Smooth muscle cell of bladder (primary cell): ENCODE results near the gene PCDH19. TPM values are rescaled to one million over a fixed set of nuclear protein-coding genes. Genes with fewer than 3 reads are reported as not detected.

Source experiments
- total RNA-seq: library from RNA; depleted of rRNA; stranded (reverse); fragments of >200 nt; gene quantifications from 2 replicates; pipeline ENCODE4 v1.2.3, GENCODE V29; 2014

PCDH19 gene, protein sequence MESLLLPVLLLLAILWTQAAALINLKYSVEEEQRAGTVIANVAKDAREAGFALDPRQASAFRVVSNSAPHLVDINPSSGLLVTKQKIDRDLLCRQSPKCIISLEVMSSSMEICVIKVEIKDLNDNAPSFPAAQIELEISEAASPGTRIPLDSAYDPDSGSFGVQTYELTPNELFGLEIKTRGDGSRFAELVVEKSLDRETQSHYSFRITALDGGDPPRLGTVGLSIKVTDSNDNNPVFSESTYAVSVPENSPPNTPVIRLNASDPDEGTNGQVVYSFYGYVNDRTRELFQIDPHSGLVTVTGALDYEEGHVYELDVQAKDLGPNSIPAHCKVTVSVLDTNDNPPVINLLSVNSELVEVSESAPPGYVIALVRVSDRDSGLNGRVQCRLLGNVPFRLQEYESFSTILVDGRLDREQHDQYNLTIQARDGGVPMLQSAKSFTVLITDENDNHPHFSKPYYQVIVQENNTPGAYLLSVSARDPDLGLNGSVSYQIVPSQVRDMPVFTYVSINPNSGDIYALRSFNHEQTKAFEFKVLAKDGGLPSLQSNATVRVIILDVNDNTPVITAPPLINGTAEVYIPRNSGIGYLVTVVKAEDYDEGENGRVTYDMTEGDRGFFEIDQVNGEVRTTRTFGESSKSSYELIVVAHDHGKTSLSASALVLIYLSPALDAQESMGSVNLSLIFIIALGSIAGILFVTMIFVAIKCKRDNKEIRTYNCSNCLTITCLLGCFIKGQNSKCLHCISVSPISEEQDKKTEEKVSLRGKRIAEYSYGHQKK (N-terminal part only)
- total RNA-seq: under 0.01 TPM in 2 replicates

DNA sequence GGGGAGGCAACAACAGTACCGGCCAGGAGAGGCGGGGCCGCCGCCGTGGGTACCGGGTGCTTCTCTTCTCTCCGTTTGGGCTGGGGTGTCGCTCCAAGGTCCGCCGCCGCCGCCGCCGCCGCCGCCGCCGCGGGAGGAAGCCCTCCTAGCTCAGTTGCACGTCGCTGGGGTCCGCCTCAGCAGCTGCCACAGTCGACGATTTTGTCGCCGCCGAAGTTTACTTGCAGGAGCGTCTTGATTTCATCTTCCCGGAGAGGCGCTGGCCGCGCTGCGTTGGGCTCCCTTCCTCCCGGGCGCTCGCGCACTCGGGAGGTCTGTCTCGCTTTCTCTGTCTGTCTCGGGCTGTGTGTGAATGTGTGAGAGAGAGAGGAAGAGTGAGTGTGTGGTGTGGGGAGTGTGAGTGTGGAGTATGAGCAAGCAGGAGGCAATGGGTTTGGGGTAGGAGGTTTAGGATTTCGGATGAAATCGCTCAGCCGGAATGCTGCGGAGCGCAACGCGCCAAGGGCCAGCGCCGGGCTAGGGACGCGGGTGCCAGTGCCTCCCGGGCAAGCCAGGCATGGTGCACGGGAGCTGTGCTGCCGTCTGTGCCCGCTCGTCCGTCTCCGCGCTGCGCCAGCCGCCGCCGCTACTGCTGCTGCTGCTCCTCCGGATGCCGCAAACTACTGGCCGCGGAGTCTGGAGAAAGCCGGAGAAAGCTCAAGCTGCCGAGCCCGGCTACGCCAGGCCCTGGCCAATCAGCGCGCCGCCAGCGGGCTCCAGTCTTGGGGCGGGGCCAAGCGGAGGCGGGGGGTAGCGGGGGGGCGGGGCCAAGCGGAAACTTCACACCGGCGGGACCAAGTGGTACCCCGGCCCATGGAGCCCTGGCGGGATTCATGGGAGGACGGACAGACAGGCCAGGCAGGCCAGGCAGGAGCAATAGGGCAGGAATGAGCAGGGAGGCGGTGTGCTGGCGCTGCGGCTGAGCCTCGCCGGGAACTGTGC is at the start of gene PCDH19:
PCDH19 (minus strand) TSS at position 664 of the 981 bp plus-strand sequence. CDS start 1,676 bp downstream, outside the sequence.

Other genes with a start within 250 kb of the PCDH19 start
- not detected in 2 replicates for gene TNMD, start 174.7 kb upstream of the PCDH19 start, total RNA-seq
- 25.9 and 30.0 TPM in 2 replicates for gene TSPAN6, start 226.5 kb upstream of the PCDH19 start, total RNA-seq
- 29.2 and 32.7 TPM in 2 replicates for gene SRPX2, start 233.9 kb upstream of the PCDH19 start, total RNA-seq